AML-193 (cell line): ENCODE results near the gene HSD11B2.

Source experiments
- DNase-seq, 2 experiments: peaks; one replicate each; lab custom pipeline; 2025; lab: John Stamatoyannopoulos, UW

Gene HSD11B2

GRCh38 chr16:67435758-67436164 is 4.8 kb downstream of the HSD11B2 start:
- no peak for DNase-seq

- DNase-seq, result no peak
Measured at GRCh38 chr16:67436640-67437193, 5.8 kb downstream of the HSD11B2 start.

GRCh38 chr16:67437513-67437912 is 6.6 kb downstream of the HSD11B2 start:
- DNase-seq, result no peak

GRCh38 chr16:67438098-67438791 is 7.3 kb downstream of the HSD11B2 start:
- no peak for DNase-seq

GRCh38 chr16:67438824-67439393 is 8.0 kb downstream of the HSD11B2 start:
- no peak for DNase-seq

GRCh38 chr16:67441271-67441753 is 10.4 kb downstream of the HSD11B2 start:
- no peak for DNase-seq

GRCh38 chr16:67441907-67442306 is 11.0 kb downstream of the HSD11B2 start:
- no peak for DNase-seq

- no peak for DNase-seq
Measured at GRCh38 chr16:67442581-67443255, 11.8 kb downstream of the HSD11B2 start.

- DNase-seq, result no peak
Measured at GRCh38 chr16:67443265-67443664, 12.3 kb downstream of the HSD11B2 start.

- no peak for DNase-seq
Measured at GRCh38 chr16:67444259-67445125, 13.6 kb downstream of the HSD11B2 start.

- no peak for DNase-seq
Measured at GRCh38 chr16:67445126-67445426, 14.2 kb downstream of the HSD11B2 start.

- DNase-seq, result no peak
Measured at GRCh38 chr16:67445441-67445912, 14.6 kb downstream of the HSD11B2 start.

- no peak for DNase-seq
Measured at GRCh38 chr16:67445913-67446907, 15.3 kb downstream of the HSD11B2 start.

- no peak for DNase-seq
Measured at GRCh38 chr16:67446968-67447507, 16.1 kb downstream of the HSD11B2 start.

GRCh38 chr16:67447508-67448076 is 16.7 kb downstream of the HSD11B2 start:
- DNase-seq, result peak; percentile 57 to 58

- DNase-seq, result no peak
Measured at GRCh38 chr16:67448580-67448979, 17.7 kb downstream of the HSD11B2 start.

- no peak for DNase-seq
Measured at GRCh38 chr16:67449336-67449735, 18.4 kb downstream of the HSD11B2 start.

GRCh38 chr16:67449739-67450138 is 18.8 kb downstream of the HSD11B2 start:
- no peak for DNase-seq

- no peak for DNase-seq
Measured at GRCh38 chr16:67451061-67451703, 20.3 kb downstream of the HSD11B2 start.
